Ishikawa (cell line): ENCODE results near the gene GLIS2.

Source experiments
- CEBPB ChIP-seq: IDR thresholded peaks from 2 replicates; pipeline ENCODE4 v1.6.1; 2012
- CREB1 ChIP-seq: IDR thresholded peaks from 2 replicates; pipeline ENCODE4 v1.6.1; 2012; ENCODE audit warnings: low read depth
- EGR1 ChIP-seq: IDR thresholded peaks from 2 replicates; pipeline ENCODE4 v1.6.1; 2012
- EP300 ChIP-seq: IDR thresholded peaks from 2 replicates; pipeline ENCODE4 v1.6.1; 2012; ENCODE audit warnings: borderline replicate concordance
- FOXM1 ChIP-seq: IDR thresholded peaks from 2 replicates; pipeline ENCODE4 v1.6.1; 2012; ENCODE audit warnings: low read depth, borderline replicate concordance
- NFIC ChIP-seq: IDR thresholded peaks from 2 replicates; pipeline ENCODE4 v1.6.1; 2012
- RAD21 ChIP-seq: IDR thresholded peaks from 2 replicates; pipeline ENCODE4 v1.6.1; 2012; ENCODE audit warnings: low read depth
- TAF1 ChIP-seq: IDR thresholded peaks from 2 replicates; pipeline ENCODE4 v1.6.1; 2012; ENCODE audit warnings: low read depth, mild to moderate bottlenecking
- TEAD4 ChIP-seq: IDR thresholded peaks from 2 replicates; pipeline ENCODE4 v1.6.1; 2012
- YY1 ChIP-seq: IDR thresholded peaks from 2 replicates; pipeline ENCODE4 v1.6.1; 2012; ENCODE audit warnings: low read depth
- ZBTB7A ChIP-seq: IDR thresholded peaks from 2 replicates; pipeline ENCODE4 v1.6.1; 2012; ENCODE audit warnings: low read depth
- TF ChIP-seq, protein P1 (sequence below): IDR thresholded peaks from 2 replicates; pipeline ENCODE4 v1.6.1; 2012
- TF ChIP-seq, protein P2 (sequence below): IDR thresholded peaks from 2 replicates; pipeline ENCODE4 v1.6.1; 2012; ENCODE audit warnings: low read depth, mild to moderate bottlenecking
- TF ChIP-seq, protein P3 (sequence below): IDR thresholded peaks from 2 replicates; pipeline ENCODE4 v1.6.1; 2012

DNA sequence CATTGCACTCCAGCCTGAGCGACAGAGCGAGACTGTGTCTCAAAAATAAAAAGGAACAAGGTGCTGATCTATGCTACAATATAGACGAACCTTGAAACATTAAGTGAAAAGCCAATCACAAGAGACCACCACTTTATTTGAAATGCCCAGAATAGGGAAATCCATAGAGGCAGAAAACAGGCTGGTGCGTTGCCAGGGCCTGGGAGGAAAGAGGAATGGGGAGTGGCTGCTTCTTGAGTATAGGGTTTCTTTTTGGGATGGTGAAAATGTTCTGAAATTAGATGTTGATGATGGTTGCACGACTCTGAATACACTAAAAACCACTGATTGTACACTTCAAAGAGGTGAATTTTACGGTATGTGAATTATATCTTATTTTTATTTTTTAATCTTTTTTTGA, 20.3 kb upstream of the GLIS2 start:
- TF ChIP-seq YY1 (no peak), FOXM1 (no peak), CEBPB (no peak), NFIC (no peak), EP300 (no peak), TAF1 (no peak), TEAD4 (no peak), EGR1 (no peak), RAD21 (no peak), CREB1 (no peak), ZBTB7A (no peak)
- TF ChIP-seq, protein P1, sequence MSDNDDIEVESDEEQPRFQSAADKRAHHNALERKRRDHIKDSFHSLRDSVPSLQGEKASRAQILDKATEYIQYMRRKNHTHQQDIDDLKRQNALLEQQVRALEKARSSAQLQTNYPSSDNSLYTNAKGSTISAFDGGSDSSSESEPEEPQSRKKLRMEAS: no peak
- TF ChIP-seq, protein P2, sequence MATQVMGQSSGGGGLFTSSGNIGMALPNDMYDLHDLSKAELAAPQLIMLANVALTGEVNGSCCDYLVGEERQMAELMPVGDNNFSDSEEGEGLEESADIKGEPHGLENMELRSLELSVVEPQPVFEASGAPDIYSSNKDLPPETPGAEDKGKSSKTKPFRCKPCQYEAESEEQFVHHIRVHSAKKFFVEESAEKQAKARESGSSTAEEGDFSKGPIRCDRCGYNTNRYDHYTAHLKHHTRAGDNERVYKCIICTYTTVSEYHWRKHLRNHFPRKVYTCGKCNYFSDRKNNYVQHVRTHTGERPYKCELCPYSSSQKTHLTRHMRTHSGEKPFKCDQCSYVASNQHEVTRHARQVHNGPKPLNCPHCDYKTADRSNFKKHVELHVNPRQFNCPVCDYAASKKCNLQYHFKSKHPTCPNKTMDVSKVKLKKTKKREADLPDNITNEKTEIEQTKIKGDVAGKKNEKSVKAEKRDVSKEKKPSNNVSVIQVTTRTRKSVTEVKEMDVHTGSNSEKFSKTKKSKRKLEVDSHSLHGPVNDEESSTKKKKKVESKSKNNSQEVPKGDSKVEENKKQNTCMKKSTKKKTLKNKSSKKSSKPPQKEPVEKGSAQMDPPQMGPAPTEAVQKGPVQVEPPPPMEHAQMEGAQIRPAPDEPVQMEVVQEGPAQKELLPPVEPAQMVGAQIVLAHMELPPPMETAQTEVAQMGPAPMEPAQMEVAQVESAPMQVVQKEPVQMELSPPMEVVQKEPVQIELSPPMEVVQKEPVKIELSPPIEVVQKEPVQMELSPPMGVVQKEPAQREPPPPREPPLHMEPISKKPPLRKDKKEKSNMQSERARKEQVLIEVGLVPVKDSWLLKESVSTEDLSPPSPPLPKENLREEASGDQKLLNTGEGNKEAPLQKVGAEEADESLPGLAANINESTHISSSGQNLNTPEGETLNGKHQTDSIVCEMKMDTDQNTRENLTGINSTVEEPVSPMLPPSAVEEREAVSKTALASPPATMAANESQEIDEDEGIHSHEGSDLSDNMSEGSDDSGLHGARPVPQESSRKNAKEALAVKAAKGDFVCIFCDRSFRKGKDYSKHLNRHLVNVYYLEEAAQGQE: no peak
- TF ChIP-seq, protein P3, sequence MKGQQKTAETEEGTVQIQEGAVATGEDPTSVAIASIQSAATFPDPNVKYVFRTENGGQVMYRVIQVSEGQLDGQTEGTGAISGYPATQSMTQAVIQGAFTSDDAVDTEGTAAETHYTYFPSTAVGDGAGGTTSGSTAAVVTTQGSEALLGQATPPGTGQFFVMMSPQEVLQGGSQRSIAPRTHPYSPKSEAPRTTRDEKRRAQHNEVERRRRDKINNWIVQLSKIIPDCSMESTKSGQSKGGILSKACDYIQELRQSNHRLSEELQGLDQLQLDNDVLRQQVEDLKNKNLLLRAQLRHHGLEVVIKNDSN: no peak
